Measurements from ENCODE around the gene SIRT7.

Gene SIRT7

DNA sequence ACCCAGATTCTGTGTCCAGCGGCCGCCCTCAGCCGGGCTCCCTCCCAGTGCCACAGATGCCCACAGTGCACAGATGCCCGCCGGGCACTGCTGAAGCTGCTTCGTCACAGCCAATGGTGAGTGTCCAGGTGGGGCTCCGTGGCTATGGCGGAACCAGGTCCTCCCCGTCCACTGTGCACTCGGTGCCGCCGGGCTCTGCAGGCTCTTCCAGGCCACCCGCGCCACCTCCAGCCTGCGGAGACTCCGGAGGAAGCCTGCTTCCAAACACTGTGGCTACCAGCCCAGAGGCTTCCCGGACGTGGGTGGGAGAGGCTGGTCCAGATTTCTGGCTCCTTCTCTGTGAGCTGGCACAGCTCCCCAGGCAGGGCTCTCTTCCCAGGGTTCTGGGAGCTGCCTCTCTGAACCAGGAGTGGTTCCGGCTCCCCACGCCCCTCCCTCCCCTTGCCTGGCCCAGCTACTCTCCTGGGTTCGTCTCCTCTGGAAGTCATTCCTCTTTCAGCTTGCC is 22.0 kb upstream of the SIRT7 start:
- TF ChIP-seq, protein P1, sequence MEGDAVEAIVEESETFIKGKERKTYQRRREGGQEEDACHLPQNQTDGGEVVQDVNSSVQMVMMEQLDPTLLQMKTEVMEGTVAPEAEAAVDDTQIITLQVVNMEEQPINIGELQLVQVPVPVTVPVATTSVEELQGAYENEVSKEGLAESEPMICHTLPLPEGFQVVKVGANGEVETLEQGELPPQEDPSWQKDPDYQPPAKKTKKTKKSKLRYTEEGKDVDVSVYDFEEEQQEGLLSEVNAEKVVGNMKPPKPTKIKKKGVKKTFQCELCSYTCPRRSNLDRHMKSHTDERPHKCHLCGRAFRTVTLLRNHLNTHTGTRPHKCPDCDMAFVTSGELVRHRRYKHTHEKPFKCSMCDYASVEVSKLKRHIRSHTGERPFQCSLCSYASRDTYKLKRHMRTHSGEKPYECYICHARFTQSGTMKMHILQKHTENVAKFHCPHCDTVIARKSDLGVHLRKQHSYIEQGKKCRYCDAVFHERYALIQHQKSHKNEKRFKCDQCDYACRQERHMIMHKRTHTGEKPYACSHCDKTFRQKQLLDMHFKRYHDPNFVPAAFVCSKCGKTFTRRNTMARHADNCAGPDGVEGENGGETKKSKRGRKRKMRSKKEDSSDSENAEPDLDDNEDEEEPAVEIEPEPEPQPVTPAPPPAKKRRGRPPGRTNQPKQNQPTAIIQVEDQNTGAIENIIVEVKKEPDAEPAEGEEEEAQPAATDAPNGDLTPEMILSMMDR (conservative IDR thresholded peaks at IDR 0.05): no peak

DNA sequence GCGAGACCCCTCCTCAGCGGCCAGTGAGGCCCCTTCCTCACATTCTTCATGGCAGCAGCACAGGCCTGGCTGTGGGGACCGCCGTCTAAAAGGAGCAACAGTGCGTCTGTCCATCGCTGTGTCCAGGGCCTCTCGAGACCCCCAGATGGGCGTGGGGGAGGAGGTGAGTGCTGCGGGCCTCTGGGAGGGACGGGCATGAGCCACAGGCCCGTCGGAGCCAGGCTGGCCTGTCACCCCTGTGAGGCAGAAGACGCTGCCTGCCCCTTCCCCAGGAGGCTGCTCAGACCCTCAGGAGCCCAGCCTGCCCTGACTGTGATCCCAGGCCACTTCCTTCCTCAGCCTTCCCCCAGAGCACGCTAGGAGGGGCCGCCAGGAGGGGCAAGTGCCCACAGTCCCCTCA is 21.2 kb upstream of the SIRT7 start:
- H3K27ac ChIP-seq: no peak overlapping the region
- TF ChIP-seq, protein P1 (conservative IDR thresholded peaks at IDR 0.05): no peak

More for the DNA sequence above, 22.0 kb upstream of the SIRT7 start:
- no peak overlapping the region for H3K27ac ChIP-seq

DNA sequence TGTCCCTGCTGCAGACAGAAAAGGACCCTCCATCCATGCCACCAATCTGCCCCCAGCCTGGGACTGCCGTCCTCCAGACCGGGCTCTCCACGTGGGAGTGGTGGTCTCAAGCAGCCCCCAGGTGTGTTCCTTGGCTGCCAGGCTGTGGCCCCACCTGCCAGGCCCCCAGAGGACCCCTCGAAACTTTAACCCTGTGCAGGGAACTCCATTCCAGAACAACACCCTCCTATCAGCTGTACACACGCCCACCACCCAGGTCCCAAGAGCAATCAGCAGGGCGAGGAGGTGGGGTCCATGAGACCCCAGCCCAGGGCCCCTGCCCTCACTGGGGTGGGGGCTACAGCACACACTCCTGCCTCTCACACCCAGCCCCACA is 17.7 kb upstream of the SIRT7 start:
- H3K27ac ChIP-seq: peak overlapping the region; percentile 91
- TF ChIP-seq, protein P1 (conservative IDR thresholded peaks at IDR 0.05): no peak

DNA sequence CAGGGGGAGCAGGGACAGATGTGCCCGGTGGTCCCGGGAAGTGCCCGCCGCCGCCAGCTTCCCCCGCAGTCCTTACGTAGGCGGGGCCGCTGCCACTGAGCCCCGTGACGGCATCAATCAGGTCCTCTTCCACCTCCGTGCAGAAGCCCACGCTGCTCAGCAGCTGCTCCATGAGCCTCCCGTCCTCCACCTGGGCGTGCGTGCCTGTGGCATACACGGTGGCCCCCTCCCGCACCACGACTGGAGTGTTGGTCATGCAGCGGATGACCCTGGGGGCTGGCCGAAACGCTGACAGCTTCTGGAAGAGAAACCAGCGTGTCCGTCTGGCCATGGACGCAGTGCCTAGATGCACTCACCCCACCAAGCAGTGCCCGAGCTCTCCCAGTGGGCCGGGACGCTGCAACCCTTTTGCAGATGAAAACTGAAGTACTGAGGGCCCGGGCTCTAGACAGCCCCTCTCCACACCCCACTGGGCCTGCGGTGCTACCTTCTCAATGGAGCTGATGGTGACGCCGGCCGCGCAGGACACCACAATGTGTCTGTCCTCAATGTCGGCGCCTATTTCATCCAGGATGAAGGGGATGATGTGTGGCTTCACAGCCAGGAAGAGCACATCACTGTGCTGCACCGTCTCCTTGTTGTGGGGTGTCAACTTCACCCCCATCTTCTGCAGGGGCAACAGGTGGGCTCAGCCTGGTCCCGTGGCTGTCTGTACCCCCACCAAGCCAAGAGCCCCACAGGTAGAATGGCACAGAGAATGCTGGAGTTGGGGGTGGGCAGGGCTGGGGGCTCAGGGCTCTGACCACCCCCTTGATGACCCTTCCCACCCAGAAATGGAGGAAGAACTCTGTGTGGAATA is 17.1 kb upstream of the SIRT7 start:
- TF ChIP-seq, protein P1 (conservative IDR thresholded peaks at IDR 0.05): no peak
- H3K27ac ChIP-seq: no peak overlapping the region; the same call in 1 of the 2 replicates

DNA sequence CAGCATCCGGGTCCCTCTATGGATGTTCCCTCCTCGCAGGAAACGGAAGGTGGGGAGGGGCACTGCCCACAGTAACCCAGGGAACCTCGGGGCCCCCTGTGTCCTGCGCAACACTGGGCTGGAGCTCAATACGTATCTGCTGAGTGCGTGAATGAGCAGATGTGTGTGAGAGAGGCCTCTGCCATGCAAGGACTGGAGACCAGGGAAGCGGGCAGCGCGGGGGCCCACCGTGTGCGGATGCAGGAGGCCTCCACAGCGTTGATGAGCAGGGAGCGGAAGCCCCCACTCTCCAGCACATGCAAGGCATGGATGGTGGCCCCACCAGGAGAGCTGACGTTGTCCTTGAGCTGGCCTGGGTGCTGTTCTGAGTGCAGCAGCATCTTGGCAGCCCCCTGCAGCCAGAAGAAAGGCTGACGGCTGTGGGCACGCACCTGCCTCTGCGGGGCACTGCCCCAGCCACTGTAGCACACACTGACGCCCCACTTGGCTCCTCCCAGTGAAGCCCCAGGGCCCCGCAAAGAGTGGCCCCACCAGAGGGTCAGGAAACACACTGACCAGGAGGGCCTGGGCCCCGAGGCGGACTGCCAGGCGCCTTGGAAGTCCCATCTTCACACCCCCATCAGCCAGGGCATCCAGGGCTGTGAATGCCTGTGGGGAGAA is 16.3 kb upstream of the SIRT7 start:
- TF ChIP-seq, protein P1 (conservative IDR thresholded peaks at IDR 0.05): no peak
- no peak overlapping the region for H3K27ac ChIP-seq

DNA sequence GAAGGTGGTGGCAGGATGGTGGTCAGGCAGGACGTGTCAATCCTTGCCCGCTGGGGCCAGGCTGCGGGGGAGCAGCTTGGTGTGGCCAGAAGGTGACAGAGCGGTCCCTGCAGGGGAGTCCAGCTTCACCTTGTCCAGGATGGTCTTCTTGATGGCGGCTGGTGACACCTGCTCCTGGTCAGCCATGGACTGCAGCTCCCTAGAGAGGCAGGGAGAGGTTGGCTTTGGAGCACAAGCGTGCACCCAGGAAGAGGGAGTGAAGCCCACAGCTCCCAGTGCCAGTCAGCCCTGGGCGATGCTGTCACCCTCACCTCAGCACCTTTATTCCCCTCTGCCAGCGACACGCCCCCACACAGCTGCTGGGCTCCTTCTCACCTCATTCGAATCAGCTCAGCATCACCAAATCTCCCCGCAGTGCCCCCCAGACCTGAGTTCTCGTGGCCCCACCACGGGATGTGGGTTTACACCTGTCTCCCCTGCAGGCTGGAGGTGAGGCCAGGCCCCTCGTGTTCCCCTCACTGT is 15.3 kb upstream of the SIRT7 start:
- TF ChIP-seq, protein P1 (conservative IDR thresholded peaks at IDR 0.05): no peak

DNA sequence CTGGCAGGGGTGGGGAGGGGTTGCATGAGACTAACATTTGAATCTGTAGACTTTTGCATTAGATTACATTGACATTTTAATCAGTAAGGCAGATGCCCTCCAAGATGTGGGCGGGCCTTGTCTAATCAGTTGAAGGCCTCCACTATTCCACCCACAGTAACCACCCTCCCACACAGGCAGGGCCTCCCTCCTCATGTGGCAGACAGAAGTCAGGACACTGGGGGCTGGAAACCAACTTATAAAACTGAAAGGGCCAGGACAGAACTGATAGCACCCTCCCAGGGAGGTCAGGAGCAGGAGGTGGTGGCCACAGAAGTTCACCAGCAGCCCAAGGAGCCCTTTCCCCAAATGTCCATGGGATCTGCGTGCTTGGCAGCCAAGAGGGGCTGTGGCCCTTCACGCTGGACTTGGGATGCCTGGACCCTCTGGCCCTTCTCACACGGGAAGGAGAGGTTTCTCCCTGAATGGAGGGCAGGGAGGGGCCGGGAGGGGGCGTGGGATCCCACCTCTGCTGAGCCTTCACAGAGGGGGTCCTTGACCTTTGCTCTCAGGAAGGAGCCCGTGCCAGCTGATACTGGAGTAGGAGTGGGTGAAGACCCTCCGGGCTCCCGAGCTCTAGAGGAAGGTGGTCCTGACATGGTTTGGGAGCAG is 14.5 kb upstream of the SIRT7 start:
- H3K27ac ChIP-seq: no peak overlapping the region
- TF ChIP-seq, protein P1 (conservative IDR thresholded peaks at IDR 0.05): no peak

More for the DNA sequence above, 15.3 kb upstream of the SIRT7 start:
- no peak overlapping the region for H3K27ac ChIP-seq

All from VCaP (cell line).